ENCODE data around the gene ZNF263. TPM values are rescaled to one million over a fixed set of nuclear protein-coding genes. Genes with fewer than 3 reads are reported as not detected.
"Not testable (repeated sequence)": the region's sequence is repeated elsewhere in the genome, so short reads cannot be mapped to it uniquely, and the experiment has no call there.

Gene ZNF263
- total RNA-seq, 1 donor from 2014 or later, result 52.7 TPM

GRCh38 chr16:3268294-3268693 lies 15.0 kb upstream of the ZNF263 start:
- DNase-seq (ENCODE audit: low read depth), result no peak

DNA sequence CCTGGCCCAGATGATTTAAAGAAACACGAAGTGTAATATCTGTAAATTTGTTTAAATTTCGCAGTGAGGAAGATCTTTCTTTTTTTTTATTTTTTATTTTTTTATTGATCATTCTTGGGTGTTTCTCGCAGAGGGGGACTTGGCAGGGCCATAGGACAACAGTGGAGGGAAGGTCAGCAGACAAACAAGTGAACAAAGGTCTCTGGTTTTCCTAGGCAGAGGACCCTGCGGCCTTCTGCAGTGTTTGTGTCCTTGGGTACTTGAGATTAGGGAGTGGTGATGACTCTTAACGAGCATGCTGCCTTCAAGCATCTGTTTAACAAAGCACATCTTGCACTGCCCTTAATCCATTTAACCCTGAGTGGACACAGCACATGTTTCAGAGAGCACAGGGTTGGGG lies 12.6 kb upstream of the ZNF263 start:
- DNase-seq (ENCODE audit: low read depth), result not testable (repeated sequence)

DNA sequence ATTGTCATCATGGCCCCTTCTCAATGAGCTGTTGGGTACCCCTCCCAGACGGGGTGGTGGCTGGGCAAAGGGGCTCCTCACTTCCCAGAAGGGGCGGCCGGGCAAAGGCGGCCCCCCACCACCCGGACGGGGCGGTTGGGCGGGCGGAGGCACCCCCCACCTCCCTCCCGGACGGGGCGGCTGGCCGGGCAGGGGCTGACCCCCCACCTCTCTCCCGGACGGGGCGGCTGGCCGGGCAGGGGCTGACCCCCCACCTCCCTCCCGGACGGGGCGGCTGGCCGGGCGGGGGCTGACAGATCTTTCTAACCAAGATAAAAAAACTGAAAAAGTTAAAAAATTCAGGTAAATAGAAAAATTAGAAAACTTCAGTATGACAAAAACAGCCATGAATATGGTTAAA lies 12.0 kb upstream of the ZNF263 start:
- not testable (repeated sequence) for DNase-seq (ENCODE audit: low read depth)

GRCh38 chr16:3274490-3274889 lies 8.8 kb upstream of the ZNF263 start:
- peak; percentile 67 for DNase-seq (ENCODE audit: low read depth)

DNA sequence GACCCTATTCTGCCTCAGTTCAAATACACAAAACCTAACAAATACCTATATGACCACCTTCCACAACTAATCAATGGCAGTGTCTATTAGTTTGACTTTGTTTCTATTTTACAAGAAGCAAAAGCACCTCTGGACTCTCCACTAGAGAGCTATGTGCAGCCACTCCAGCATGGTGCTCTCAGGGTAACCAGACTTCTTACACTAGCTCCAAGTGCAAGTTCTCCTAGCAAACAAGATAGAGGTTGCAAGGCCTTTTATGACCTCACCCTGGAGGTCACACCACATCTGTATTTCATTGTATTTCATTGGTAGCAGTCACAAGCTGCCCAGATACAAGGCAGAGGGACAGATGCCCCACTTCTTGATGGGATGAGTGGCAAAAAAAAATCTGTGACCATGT lies 8.3 kb upstream of the ZNF263 start:
- DNase-seq (ENCODE audit: low read depth), result no peak

DNA sequence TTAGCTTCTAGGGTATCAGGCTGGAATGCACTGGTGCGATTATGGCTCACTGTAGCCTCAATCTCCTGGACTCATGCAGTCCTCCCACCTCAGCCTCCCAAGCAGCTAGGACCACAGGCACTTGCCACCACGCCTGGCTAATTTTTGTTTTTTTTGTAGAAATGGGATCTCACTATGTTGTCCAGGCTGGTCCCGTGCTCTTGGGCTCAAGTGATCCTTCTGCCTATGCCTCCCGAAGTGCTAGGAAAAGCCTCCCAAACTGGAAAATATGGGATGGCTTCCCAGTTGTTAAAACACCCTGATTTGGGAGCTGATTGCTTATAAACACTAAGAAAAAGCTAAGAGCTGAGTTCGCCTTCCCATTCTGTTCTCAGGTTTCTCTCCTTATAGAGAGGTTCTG lies 6.6 kb upstream of the ZNF263 start:
- no peak for DNase-seq (ENCODE audit: low read depth)

DNA sequence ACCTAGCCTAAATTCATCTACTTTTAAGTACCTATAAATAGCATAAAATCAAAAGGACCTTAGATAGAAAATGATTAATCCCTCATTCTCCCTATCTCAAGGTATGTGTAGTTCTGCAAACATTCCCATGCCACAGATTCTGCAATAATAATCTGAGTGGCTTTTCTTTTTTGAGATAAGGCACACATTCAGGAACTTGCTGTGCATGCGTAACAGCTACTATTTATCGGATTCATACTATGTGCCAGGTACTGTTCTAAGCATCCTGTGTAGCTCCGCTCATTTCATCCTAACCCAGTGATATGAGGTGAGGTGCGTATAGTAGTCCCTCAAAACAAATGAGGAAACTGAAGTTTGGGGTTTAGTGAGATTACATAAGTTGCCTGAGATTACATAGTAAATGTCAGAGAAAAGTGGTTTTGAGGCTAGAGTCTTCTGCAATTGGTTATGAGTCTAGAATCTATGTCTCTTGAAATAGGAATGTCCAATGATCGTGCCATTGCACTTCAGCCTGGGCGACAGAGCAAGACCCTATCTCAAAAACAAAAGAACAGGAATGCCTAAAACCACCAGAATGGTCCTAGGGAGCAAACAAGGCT lies 2.0 kb upstream of the ZNF263 start:
- DNase-seq (ENCODE audit: low read depth), result no peak

DNA sequence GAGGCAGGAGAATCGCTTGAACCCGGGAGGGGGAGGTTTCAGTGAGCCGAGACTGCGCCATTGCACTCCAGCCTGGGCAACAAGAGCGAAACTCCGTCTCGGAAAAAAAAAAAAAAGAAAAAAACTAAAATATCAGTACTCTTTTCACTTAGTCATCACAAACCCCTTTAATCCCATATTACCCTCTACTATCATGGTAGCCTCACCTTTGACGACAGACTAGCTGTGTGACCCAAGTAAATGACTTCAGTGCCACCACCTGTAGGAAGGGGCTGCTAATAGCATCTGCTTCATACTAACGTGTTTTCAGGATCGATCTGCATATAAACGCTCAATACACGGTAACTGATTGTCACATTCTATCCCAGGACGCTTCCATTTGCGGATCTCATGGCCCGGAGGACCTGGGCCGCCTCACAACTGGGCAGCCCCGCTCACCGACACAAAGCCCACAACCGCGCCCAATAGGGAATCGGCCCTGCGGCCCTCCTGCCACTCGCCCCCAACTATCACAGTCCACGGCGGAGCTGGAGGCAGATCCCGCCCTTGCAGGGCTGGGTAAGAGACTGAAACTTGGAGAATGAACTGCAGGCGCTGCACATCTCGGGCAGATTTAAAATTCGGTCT lies 1.1 kb upstream of the ZNF263 start:
- DNase-seq (ENCODE audit: low read depth), result no peak

GRCh38 chr16:3283543-3284447 lies 504 bp downstream of the ZNF263 start:
- DNase-seq (ENCODE audit: low read depth), result no peak

DNA sequence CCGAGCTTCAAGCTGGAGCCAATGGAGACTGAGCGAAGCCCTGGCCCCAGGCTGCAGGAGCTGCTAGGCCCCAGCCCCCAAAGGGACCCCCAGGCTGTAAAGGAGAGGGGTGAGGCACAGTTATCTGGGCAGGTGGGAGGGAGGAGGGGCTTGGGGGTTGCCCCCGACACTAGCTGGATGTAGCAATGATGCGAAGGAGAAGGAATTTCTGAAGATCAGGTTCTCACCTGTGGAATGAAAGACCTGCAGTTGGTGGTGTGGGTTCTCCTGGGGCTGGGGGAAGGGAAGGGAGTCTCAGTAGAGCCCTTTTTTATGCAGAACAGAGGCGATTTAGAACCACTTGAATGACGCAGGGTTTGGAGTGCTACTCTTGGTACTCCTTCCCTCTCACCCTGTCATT lies 1.8 kb downstream of the ZNF263 start:
- DNase-seq (ENCODE audit: low read depth), result no peak

- no peak for DNase-seq (ENCODE audit: low read depth)
Measured at GRCh38 chr16:3289998-3290673, 6.8 kb downstream of the ZNF263 start.

DNA sequence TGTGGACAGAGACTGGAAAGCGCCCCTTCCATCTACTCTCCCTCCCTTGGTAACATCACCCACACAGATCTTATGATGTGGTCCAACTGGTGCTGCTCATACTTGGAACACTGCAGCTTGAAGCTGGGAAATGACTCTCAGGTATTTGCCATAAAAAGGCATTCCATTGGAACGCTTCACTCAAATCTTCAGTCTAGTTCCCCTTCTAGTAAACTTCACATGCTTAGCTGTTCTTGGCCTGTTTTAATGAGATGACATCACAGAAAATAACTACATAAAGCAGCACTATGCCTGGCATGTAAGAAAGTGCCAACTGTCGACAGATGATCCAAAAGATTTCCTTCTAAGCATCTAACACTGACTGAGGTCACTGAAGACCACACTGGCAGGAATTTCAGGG lies 9.3 kb downstream of the ZNF263 start:
- no peak for DNase-seq (ENCODE audit: low read depth)

DNA sequence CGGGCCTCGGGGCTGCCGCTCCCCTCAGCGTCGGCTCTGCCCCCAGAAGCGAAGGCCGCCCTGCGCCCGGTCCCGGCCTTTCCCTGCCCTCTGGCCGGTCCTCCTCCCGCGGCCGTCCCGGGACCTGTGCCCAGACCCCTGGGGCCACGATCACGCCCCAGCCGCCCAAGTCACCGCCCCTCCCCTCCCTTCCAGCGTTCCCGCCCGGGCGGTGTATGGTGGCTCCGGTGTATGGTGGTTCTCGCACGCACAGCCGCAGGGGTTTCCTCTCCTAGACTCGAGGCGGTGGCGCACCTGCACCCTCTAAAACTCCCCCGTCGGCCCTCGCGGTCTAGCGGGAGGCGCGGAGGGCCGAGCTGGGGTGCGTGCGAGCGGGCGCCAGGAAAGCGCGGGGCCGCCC lies 11.9 kb downstream of the ZNF263 start:
- DNase-seq (ENCODE audit: low read depth), result no peak

GRCh38 chr16:3295783-3296182 lies 12.5 kb downstream of the ZNF263 start:
- no peak for DNase-seq (ENCODE audit: low read depth)

- no peak for DNase-seq (ENCODE audit: low read depth)
Measured at GRCh38 chr16:3304370-3304769, 21.1 kb downstream of the ZNF263 start.

DNA sequence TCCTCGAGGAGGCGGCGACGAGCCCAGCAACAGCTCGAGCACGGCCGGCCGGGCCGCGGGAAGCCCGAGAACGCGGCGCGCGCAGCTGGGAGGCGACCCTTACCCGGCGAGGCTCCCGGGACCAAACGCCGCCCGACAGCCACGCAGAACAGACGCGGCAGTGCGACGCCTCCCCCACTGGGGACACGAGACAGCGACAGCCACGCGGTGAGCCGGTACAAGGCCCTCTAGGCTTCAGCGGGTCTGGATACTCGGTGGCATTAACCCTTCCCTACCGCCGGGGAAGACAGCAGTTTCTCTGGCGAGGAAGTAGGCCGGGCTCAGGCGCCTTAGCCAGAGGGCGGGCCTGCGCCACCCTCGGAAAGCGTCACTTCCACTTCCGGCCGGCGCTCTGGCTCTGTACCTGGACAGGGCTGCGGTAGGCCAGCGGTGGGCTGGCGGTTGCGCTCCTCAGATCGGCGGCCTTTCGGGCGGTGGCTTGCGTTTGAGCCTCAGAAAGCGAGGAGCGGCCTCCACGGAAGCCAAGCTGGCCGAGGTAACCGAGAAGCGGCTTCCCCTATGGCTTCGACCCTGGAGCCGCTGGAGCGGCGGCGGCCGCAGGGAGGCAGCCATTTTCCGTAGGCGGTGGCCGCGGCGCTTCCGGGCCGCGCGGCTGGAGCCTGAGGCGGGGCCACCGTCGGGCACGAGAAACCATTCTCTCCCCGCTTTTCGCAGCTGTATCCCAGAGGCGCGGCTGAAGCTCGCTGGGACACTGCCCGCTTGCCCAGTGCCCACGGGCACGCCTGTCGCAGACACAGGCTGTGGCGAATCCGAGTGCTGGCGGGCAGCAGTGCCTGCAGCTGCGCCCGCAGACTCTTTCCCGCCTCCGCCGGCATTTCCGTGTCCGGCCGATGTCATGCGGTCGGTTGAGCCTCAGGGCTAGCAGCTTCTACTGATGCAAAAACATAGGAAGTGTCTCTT lies 22.1 kb downstream of the ZNF263 start, which contains the start of the genes TIGD7 and ZNF75A:
Gene TIGD7 (minus strand): TSS at position 322 of the 960 bp plus-strand sequence. CDS start 4,816 bp downstream, outside the sequence.
Gene ZNF75A (plus strand): TSS at position 389 of the 960 bp plus-strand sequence. CDS start 2,932 bp downstream, outside the sequence.
- DNase-seq (ENCODE audit: low read depth), result peak; percentile 66

DNA sequence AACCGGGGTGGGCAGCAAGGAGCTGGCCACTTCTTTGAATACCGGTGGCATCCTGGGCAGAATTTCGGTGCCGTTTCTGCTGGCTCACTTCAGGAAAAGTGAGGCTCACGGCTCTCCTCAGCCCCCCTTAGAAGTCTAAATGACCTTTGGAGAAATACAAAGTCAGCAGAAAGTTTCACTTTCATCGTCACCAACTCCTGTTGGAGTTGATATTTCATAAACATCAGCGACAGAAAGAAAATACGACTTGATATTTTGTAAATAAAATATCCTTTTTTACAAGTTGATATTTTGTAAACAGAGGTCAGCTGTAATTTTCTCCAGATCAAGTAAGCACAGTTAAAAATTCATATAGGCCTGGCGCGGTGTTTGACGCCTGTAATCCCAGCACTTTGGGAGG lies 22.8 kb downstream of the ZNF263 start:
- no peak for DNase-seq (ENCODE audit: low read depth)

DNA sequence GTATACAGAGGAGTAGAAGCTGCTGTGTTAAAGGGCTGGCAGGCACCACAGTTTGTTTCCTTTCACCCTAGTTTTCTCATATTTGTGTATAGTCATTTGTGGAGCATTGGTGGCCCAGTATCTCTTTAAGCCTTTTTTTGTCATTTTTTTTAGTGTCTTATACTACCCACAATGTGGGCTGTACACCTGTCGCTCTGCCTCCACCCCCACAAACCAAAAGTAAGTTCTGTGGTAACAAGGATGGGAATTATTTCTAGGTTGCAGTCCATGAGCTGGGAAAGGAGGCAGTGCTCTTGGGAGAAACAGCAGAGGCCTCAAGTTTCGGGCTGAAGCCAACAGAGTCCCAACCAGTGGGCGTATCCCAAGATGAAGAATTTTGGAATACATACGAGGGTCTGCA lies 28.2 kb downstream of the ZNF263 start:
- DNase-seq (ENCODE audit: low read depth), result no peak

GRCh38 chr16:3317315-3317999 lies 34.2 kb downstream of the ZNF263 start:
- DNase-seq (ENCODE audit: low read depth), result peak; percentile 9

DNA sequence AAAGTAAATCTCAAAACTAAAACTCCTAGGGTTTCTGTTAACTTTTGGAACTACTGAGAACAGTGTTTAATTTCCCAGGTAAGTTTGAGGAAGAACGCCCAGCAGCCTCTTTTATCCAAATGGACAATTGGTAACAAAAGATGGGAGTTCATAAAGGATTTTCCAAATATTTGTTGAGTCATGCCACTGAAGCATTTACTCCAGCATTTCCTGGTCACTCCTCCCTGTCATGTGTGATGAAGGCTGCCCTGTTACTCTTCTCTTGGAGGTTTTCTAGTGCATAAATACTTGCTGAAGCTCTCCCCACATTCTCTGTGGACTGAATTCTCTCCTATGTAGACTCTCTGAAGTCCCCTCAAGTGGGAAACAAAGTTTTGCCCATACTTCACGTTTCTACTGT lies 38.5 kb downstream of the ZNF263 start:
- DNase-seq (ENCODE audit: low read depth), result no peak
